ENCODE data around the gene SLC16A6.
A peak's percentile ranks its signal among the peaks of the same experiment; 100 is the strongest.
"Not testable (repeated sequence)": the region's sequence is repeated elsewhere in the genome, so short reads cannot be mapped to it uniquely, and the experiment has no call there.

Gene SLC16A6

GRCh38 chr17:68310152-68310551 is 19.2 kb upstream of the SLC16A6 start:
- peak; percentile 34 for DNase-seq

- not testable (repeated sequence) for DNase-seq
These were observed 18.2 kb upstream of the SLC16A6 start for GRCh38 chr17:68309066-68309670.

- not testable (repeated sequence) for DNase-seq
These were observed 17.6 kb upstream of the SLC16A6 start for GRCh38 chr17:68308486-68308885.

- no peak for DNase-seq
These were observed 16.5 kb upstream of the SLC16A6 start for GRCh38 chr17:68307443-68307842.

GRCh38 chr17:68306819-68307218 is 15.9 kb upstream of the SLC16A6 start:
- no peak for DNase-seq

GRCh38 chr17:68305142-68305541 is 14.2 kb upstream of the SLC16A6 start:
- no peak for DNase-seq

GRCh38 chr17:68304706-68305105 is 13.8 kb upstream of the SLC16A6 start:
- no peak for DNase-seq

GRCh38 chr17:68302666-68303065 is 11.7 kb upstream of the SLC16A6 start:
- DNase-seq, result no peak

- no peak for DNase-seq
These were observed 11.2 kb upstream of the SLC16A6 start for GRCh38 chr17:68302066-68302564.

GRCh38 chr17:68301438-68301959 is 10.6 kb upstream of the SLC16A6 start:
- no peak for DNase-seq

- no peak for DNase-seq
These were observed 8.9 kb upstream of the SLC16A6 start for GRCh38 chr17:68299817-68300216.

GRCh38 chr17:68298601-68299000 is 7.7 kb upstream of the SLC16A6 start:
- DNase-seq, result no peak

GRCh38 chr17:68297195-68297594 is 6.3 kb upstream of the SLC16A6 start:
- no peak for DNase-seq

- DNase-seq, result peak; percentile 36
These were observed 5.6 kb upstream of the SLC16A6 start for GRCh38 chr17:68296217-68297191.

GRCh38 chr17:68295086-68295485 is 4.2 kb upstream of the SLC16A6 start:
- DNase-seq, result no peak

- DNase-seq, result no peak
These were observed 3.7 kb upstream of the SLC16A6 start for GRCh38 chr17:68294617-68295016.

- DNase-seq, result no peak
These were observed 3.2 kb upstream of the SLC16A6 start for GRCh38 chr17:68294196-68294555.

- DNase-seq, result no peak
These were observed 2.7 kb upstream of the SLC16A6 start for GRCh38 chr17:68293490-68294195.

GRCh38 chr17:68292689-68293040 is 1.7 kb upstream of the SLC16A6 start:
- no peak for DNase-seq

- DNase-seq, result peak; percentile 88
These were observed 1.1 kb upstream of the SLC16A6 start for GRCh38 chr17:68291836-68292688.

GRCh38 chr17:68290268-68290954 is 516 bp downstream of the SLC16A6 start:
- peak; percentile 53 for DNase-seq

GRCh38 chr17:68289936-68290267 is 1.0 kb downstream of the SLC16A6 start:
- DNase-seq, result peak; percentile 6

All from activated CD4-positive, alpha-beta T cell treated with anti-CD3 and anti-CD28 coated beads, Interleukin-2, amount 50 U/mL, for 1 hour (primary cell).